Neural cell (in vitro differentiated cells): ENCODE measurements around the gene CTNNA2. TPM values are rescaled to one million over a fixed set of nuclear protein-coding genes. Genes with fewer than 3 reads are reported as not detected.

Experiments used
- H2AFZ ChIP-seq: fragments of 200-600, 300-800 bp; sonication (generic), shearing (Covaris generic); 2 replicates; pipeline ENCODE4 v1.6.0; 2014; ENCODE audit warnings: low read depth, mild to moderate bottlenecking, antibody characterized with exemption, low read length, moderate library complexity
- H3F3A ChIP-seq: fragments of 200-600 bp; shearing (Covaris generic); 2 replicates; pipeline ENCODE4 v1.6.1; 2016; ENCODE audit warnings: mild to moderate bottlenecking, moderate library complexity, mixed read lengths, antibody characterized with exemption, low read length; ENCODE audit not compliant: insufficient read depth, poor library complexity, severe bottlenecking
- H3K27ac ChIP-seq: fragments of 200-600, 300-800 bp; sonication (generic), shearing (Covaris generic); 2 replicates; pipeline ENCODE4 v1.5.1; 2014; ENCODE audit warnings: mild to moderate bottlenecking, low read length, moderate library complexity
- H3K27me3 ChIP-seq: fragments of 300-800, 200-600 bp; sonication (generic), shearing (Covaris generic); 2 replicates; pipeline ENCODE4 v1.6.0; 2014; ENCODE audit warnings: mild to moderate bottlenecking, low read depth, low read length, moderate library complexity; ENCODE audit not compliant: insufficient read depth
- H3K36me3 ChIP-seq: fragments of 300-800, 200-600 bp; sonication (generic), shearing (Covaris generic); 2 replicates; pipeline ENCODE4 v1.5.1; 2014; ENCODE audit warnings: mild to moderate bottlenecking, antibody characterized with exemption, low read length, moderate library complexity; ENCODE audit not compliant: insufficient read depth
- H3K4me2 ChIP-seq: fragments of 300-800, 200-600 bp; sonication (generic), shearing (Covaris generic); 2 replicates; pipeline ENCODE4 v1.6.0; 2014; ENCODE audit warnings: mild to moderate bottlenecking, low read length
- H3K4me3 ChIP-seq: fragments of 300-800, 200-600 bp; sonication (generic), shearing (Covaris generic); 2 replicates; pipeline ENCODE4 v1.5.1; 2014; ENCODE audit warnings: mild to moderate bottlenecking, low read length, moderate library complexity
- H3K79me2 ChIP-seq: fragments of 200-600 bp; shearing (Covaris generic); replicated peaks from 2 replicates; pipeline ENCODE4 v1.6.0; 2014; ENCODE audit warnings: mild to moderate bottlenecking, low read length, moderate library complexity; ENCODE audit not compliant: insufficient read depth
- H3K9ac ChIP-seq: fragments of 300-800, 200-600 bp; sonication (generic), shearing (Covaris generic); 2 replicates; pipeline ENCODE4 v1.6.1; 2016; ENCODE audit warnings: mild to moderate bottlenecking, low read length, mixed read lengths
- H3K9me2 ChIP-seq: fragments of 200-600 bp; shearing (Covaris generic); 2 replicates; pipeline ENCODE4 v1.6.1; 2016; ENCODE audit warnings: mild to moderate bottlenecking, low read length, mixed read lengths; ENCODE audit not compliant: insufficient read depth
- H3K9me3 ChIP-seq: fragments of 200-600, 300-800 bp; sonication (generic), shearing (Covaris generic); 2 replicates; pipeline ENCODE4 v1.6.1; 2016; ENCODE audit warnings: mild to moderate bottlenecking, mixed run types, low read length, moderate library complexity, mixed read lengths
- H4K20me1 ChIP-seq: fragments of 200-600 bp; shearing (Covaris generic); 2 replicates; pipeline ENCODE4 v1.6.1; 2016; ENCODE audit warnings: mild to moderate bottlenecking, mixed run types; ENCODE audit not compliant: insufficient read depth
- EP300 ChIP-seq: fragments of 450-650 bp; conservative IDR thresholded peaks from 2 replicates; pipeline ENCODE4 v1.6.1; 2014; ENCODE audit warnings: antibody characterized with exemption, mild to moderate bottlenecking, moderate library complexity; ENCODE audit not compliant: poor library complexity, severe bottlenecking
- EZH2 ChIP-seq: fragments of 200-600, 300-800 bp; shearing (Covaris generic), sonication (generic); IDR thresholded peaks from 2 replicates; pipeline ENCODE4 v1.6.1; 2014; ENCODE audit warnings: antibody characterized with exemption, low read length, borderline replicate concordance, mild to moderate bottlenecking; ENCODE audit not compliant: insufficient read depth, poor library complexity, severe bottlenecking
- MXI1 ChIP-seq: fragments of 450-650 bp; conservative IDR thresholded peaks from 2 replicates; pipeline ENCODE4 v1.6.1; 2014; ENCODE audit warnings: antibody characterized with exemption, mild to moderate bottlenecking; ENCODE audit not compliant: poor library complexity, severe bottlenecking
- POLR2AphosphoS5 ChIP-seq: IDR thresholded peaks from 2 replicates; pipeline ENCODE4 v1.6.1; 2012
- RAD21 ChIP-seq: fragments of 450-650 bp; conservative IDR thresholded peaks from 2 replicates; pipeline ENCODE4 v1.6.1; 2014; ENCODE audit warnings: antibody characterized with exemption, mild to moderate bottlenecking, moderate library complexity
- SMC3 ChIP-seq: fragments of 450-650 bp; conservative IDR thresholded peaks from 2 replicates; pipeline ENCODE4 v1.6.1; 2014; ENCODE audit warnings: antibody characterized with exemption, mild to moderate bottlenecking, moderate library complexity; ENCODE audit not compliant: poor library complexity
- TAF1 ChIP-seq: IDR thresholded peaks from 2 replicates; pipeline ENCODE4 v1.6.1; 2012; ENCODE audit warnings: low read depth
- polyA plus RNA-seq: library from polyadenylated mRNA; depleted of rRNA; stranded (reverse); fragments of >200 nt; gene quantifications from 2 replicates; pipeline ENCODE4 v1.2.3, GENCODE V29; 2014
- TF ChIP-seq, protein P1 (sequence below): fragments of 450-650 bp; IDR thresholded peaks from 2 replicates; pipeline ENCODE4 v1.5.1; 2014; ENCODE audit warnings: antibody characterized with exemption, mild to moderate bottlenecking, moderate library complexity; ENCODE audit not compliant: poor library complexity, severe bottlenecking
- TF ChIP-seq, protein P2 (sequence below): IDR thresholded peaks from 2 replicates; pipeline ENCODE4 v1.6.1; 2012; ENCODE audit warnings: borderline replicate concordance

The CTNNA2 gene
- polyA plus RNA-seq, 1 donor from 2014 or later: 194 TPM

DNA sequence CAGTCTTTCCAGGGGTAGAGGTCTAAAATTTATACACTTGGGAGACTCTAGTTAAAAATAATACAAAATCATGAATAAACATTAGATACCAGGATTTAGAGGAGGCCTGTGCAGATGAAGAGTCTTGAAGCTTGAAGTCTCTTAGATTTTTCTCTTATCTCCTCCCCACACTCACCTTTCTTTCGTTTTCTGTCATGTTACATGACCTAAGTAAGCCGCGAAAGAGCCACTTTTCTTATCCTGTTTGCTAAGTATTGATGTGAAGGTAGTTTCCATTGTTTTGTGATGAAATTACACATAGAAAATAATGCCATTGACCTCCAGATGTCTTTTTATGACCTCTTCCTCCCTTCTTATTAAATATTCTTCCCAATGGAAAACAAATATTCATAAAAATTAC lies 423.9 kb downstream of the CTNNA2 start:
- Histone ChIP-seq H3K9me3 (no peaks in the 10 kb centered on the region), H3K79me2 (no peaks in the 10 kb centered on the region), H3F3A (no peaks in the 10 kb centered on the region), H3K4me3 (no peak overlapping the region), H4K20me1 (no peaks in the 10 kb centered on the region), H3K9ac (no peak overlapping the region), H3K9me2 (no peaks in the 10 kb centered on the region), H3K36me3 (no peaks in the 10 kb centered on the region), H3K27me3 (no peaks in the 10 kb centered on the region), H2AFZ (no peak overlapping the region), H3K27ac (no peak overlapping the region), H3K4me2 (no peak overlapping the region)
- TF ChIP-seq, protein P1, sequence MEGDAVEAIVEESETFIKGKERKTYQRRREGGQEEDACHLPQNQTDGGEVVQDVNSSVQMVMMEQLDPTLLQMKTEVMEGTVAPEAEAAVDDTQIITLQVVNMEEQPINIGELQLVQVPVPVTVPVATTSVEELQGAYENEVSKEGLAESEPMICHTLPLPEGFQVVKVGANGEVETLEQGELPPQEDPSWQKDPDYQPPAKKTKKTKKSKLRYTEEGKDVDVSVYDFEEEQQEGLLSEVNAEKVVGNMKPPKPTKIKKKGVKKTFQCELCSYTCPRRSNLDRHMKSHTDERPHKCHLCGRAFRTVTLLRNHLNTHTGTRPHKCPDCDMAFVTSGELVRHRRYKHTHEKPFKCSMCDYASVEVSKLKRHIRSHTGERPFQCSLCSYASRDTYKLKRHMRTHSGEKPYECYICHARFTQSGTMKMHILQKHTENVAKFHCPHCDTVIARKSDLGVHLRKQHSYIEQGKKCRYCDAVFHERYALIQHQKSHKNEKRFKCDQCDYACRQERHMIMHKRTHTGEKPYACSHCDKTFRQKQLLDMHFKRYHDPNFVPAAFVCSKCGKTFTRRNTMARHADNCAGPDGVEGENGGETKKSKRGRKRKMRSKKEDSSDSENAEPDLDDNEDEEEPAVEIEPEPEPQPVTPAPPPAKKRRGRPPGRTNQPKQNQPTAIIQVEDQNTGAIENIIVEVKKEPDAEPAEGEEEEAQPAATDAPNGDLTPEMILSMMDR: no peak
- TF ChIP-seq EZH2: no peak
- no peak for TF ChIP-seq RAD21
- TF ChIP-seq SMC3: no peak
- TF ChIP-seq, protein P2, sequence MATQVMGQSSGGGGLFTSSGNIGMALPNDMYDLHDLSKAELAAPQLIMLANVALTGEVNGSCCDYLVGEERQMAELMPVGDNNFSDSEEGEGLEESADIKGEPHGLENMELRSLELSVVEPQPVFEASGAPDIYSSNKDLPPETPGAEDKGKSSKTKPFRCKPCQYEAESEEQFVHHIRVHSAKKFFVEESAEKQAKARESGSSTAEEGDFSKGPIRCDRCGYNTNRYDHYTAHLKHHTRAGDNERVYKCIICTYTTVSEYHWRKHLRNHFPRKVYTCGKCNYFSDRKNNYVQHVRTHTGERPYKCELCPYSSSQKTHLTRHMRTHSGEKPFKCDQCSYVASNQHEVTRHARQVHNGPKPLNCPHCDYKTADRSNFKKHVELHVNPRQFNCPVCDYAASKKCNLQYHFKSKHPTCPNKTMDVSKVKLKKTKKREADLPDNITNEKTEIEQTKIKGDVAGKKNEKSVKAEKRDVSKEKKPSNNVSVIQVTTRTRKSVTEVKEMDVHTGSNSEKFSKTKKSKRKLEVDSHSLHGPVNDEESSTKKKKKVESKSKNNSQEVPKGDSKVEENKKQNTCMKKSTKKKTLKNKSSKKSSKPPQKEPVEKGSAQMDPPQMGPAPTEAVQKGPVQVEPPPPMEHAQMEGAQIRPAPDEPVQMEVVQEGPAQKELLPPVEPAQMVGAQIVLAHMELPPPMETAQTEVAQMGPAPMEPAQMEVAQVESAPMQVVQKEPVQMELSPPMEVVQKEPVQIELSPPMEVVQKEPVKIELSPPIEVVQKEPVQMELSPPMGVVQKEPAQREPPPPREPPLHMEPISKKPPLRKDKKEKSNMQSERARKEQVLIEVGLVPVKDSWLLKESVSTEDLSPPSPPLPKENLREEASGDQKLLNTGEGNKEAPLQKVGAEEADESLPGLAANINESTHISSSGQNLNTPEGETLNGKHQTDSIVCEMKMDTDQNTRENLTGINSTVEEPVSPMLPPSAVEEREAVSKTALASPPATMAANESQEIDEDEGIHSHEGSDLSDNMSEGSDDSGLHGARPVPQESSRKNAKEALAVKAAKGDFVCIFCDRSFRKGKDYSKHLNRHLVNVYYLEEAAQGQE: no peak
- no peak for TF ChIP-seq POLR2AphosphoS5
- TF ChIP-seq EP300: no peak
- TF ChIP-seq MXI1: no peak
- TF ChIP-seq TAF1: no peak

DNA sequence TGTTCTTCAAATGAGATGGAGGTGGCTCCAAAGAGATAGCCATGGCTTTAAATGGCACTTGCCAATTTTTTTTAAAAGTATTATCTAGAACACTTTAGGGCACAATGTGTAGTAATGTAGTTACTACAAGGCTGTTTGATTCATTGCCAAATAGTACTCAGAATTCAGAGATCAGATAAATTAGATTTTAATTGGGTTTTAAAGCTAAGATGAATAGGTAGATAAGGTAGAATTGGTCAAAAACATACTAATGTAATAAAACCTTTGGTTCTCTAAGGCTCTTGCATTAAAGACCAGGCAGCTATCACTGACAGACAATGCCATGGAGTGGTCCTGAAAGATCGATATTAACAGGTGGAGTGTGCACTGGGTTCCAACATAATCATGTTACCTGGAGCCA lies 425.8 kb downstream of the CTNNA2 start:
- H3F3A ChIP-seq: no peaks in the 10 kb centered on the region
- no peak overlapping the region for H3K9ac ChIP-seq
- no peaks in the 10 kb centered on the region for H4K20me1 ChIP-seq
- no peaks in the 10 kb centered on the region for H3K36me3 ChIP-seq
- no peaks in the 10 kb centered on the region for H3K27me3 ChIP-seq
- TF ChIP-seq, protein P1: no peak
- TF ChIP-seq MXI1 (no peak), TAF1 (no peak), RAD21 (no peak), SMC3 (no peak), EZH2 (no peak), EP300 (no peak), POLR2AphosphoS5 (no peak)
- TF ChIP-seq, protein P2: no peak
- H3K4me2 ChIP-seq: no peak overlapping the region
- H3K9me3 ChIP-seq: no peaks in the 10 kb centered on the region
- no peak overlapping the region for H3K4me3 ChIP-seq
- H3K27ac ChIP-seq: no peak overlapping the region
- H3K9me2 ChIP-seq: no peaks in the 10 kb centered on the region
- H2AFZ ChIP-seq: no peak overlapping the region
- no peaks in the 10 kb centered on the region for H3K79me2 ChIP-seq
